ENCODE data around the gene PARP9.

DNA sequence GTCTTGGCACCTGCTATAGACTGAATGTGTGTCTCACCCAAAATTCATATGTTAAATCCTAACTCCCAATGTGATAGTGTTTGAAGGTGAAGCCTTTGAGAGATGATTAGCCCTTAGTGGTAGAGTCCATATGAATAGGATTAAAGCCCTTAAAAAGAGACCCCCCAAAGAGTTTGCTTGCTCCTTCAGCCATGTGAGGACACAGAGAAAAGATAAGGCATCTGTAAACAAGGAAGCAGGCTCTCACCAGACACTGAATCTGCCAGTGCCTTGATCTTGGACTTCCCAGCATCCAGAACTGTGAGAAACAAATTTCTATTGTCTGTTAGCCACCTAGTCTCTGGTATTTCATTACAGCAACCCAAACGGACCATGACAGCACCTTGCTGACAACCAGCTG lies 65.9 kb downstream of the PARP9 start:
- no peak for TF ChIP-seq CHCHD3 (CRISPR knock-in tag; IDR thresholded peaks at IDR 0.05)
- TF ChIP-seq CREB1 (IDR thresholded peaks at IDR 0.05): no peak
- no peak for TF ChIP-seq CREB1 (CRISPR knock-in tag; IDR thresholded peaks at IDR 0.05)
- TF ChIP-seq, protein P1, sequence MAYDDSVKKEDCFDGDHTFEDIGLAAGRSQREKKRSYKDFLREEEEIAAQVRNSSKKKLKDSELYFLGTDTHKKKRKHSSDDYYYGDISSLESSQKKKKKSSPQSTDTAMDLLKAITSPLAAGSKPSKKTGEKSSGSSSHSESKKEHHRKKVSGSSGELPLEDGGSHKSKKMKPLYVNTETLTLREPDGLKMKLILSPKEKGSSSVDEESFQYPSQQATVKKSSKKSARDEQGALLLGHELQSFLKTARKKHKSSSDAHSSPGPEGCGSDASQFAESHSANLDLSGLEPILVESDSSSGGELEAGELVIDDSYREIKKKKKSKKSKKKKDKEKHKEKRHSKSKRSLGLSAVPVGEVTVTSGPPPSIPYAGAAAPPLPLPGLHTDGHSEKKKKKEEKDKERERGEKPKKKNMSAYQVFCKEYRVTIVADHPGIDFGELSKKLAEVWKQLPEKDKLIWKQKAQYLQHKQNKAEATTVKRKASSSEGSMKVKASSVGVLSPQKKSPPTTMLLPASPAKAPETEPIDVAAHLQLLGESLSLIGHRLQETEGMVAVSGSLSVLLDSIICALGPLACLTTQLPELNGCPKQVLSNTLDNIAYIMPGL (CRISPR knock-in tag; IDR thresholded peaks at IDR 0.05; ENCODE audit: borderline replicate concordance in 1 of 2, low read depth in 1 of 2): no peak
- no peak for TF ChIP-seq ZFP41 (CRISPR knock-in tag; IDR thresholded peaks at IDR 0.05; ENCODE audit: borderline replicate concordance)
- TF ChIP-seq EP300 (IDR thresholded peaks at IDR 0.05; ENCODE audit: low read depth in 2 of 2, low read length in 2 of 2): no peak
- no peak for TF ChIP-seq EP300 (CRISPR knock-in tag; IDR thresholded peaks at IDR 0.05; ENCODE audit: borderline replicate concordance)
- no peak for TF ChIP-seq RAD21 (CRISPR knock-in tag; IDR thresholded peaks at IDR 0.05)
- no peak for TF ChIP-seq POLR2A (IDR thresholded peaks at IDR 0.05; ENCODE audit: insufficient read depth in 1 of 2, low read depth in 2 of 2, low read length in 2 of 2)
